ENCODE measurements around the gene NKD2. TPM values are rescaled to one million over a fixed set of nuclear protein-coding genes. Genes with fewer than 3 reads are reported as not detected.

Gene NKD2
- total RNA-seq, 1 experiment from 2014 or later = 12.8 TPM

DNA sequence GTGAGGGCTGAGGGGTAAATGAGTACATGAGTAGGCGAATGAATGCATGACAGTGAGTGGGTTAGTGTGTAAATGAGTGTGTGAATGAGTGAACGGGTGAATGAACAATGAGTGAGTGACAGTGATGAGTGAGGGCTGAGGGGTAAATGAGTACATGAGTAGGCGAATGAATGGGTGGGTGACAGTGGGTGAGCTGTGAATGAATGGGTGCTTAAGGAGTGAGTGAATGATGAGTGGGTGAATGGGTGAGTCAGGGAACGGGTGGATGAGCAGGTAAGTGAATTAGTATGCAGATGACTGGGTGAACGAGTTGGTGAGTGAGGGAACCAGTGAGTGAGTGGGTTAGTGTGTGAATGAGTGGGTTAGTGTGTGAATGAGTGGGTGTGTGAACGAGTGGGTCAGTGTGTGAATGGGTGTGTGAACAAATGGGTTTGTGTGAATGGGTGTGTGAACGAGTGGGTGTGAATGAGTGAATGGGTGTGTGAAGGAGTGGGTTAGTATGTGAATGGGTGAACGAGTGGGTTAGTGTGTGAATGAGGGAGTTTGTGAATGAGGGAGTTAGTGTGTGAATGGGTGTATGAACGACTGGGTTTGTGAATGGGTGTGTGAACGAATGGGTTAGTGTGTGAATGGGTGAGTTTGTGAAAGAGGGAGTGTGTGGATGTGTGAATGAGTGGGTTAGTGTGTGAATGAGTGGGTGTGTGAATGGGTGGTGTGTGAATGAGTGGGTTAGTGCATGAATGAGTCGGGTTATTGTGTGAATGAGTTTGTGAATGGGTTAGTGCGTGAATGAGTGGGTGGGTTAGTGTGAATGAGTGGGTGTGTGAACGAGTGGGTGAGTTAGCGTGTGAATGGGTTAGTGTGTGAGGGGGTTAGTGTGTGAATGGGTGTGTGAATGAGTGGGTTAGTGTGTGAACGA is 32.9 kb downstream of the NKD2 start:
- POLR2A ChIA-PET = no interaction called here

DNA sequence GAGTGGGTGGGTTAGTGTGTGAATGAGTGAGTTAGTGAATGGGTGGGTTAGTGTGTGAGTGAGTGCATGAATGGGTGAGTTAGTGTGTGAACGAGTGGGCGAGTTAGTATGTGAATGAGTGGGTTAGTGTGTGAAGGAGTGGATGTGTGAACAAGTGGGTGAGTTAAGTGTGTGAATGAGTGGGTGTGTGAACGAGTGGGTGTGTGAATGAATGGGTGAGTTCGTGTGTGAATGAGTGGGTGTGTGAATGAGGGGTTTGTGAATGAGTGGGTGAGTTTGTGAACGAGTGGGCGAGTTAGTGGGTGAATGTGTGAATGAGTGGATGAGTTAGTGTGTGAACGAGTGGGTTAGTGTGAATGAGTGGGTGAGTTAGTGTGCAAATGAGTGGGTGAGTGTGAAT is 34.0 kb downstream of the NKD2 start:
- H3K4me1 Mint-ChIP-seq = peaks cover 4% of the 10 kb centered on the region; the same call in 1 of the 2 replicates
- CTCF ChIA-PET = no interaction called here
- H3K36me3 Mint-ChIP-seq = peaks cover 73% of the 10 kb centered on the region
- TF ChIP-seq NFYB (CRISPR knock-in tag; conservative IDR thresholded peaks at IDR 0.05; ENCODE audit: low read depth) (no peak), ETV6 (CRISPR knock-in tag; IDR thresholded peaks at IDR 0.05) (no peak)
- TF ChIP-seq, protein P1, sequence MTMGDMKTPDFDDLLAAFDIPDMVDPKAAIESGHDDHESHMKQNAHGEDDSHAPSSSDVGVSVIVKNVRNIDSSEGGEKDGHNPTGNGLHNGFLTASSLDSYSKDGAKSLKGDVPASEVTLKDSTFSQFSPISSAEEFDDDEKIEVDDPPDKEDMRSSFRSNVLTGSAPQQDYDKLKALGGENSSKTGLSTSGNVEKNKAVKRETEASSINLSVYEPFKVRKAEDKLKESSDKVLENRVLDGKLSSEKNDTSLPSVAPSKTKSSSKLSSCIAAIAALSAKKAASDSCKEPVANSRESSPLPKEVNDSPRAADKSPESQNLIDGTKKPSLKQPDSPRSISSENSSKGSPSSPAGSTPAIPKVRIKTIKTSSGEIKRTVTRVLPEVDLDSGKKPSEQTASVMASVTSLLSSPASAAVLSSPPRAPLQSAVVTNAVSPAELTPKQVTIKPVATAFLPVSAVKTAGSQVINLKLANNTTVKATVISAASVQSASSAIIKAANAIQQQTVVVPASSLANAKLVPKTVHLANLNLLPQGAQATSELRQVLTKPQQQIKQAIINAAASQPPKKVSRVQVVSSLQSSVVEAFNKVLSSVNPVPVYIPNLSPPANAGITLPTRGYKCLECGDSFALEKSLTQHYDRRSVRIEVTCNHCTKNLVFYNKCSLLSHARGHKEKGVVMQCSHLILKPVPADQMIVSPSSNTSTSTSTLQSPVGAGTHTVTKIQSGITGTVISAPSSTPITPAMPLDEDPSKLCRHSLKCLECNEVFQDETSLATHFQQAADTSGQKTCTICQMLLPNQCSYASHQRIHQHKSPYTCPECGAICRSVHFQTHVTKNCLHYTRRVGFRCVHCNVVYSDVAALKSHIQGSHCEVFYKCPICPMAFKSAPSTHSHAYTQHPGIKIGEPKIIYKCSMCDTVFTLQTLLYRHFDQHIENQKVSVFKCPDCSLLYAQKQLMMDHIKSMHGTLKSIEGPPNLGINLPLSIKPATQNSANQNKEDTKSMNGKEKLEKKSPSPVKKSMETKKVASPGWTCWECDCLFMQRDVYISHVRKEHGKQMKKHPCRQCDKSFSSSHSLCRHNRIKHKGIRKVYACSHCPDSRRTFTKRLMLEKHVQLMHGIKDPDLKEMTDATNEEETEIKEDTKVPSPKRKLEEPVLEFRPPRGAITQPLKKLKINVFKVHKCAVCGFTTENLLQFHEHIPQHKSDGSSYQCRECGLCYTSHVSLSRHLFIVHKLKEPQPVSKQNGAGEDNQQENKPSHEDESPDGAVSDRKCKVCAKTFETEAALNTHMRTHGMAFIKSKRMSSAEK (CRISPR knock-in tag; IDR thresholded peaks at IDR 0.05; ENCODE audit: borderline replicate concordance) = no peak
- TF ChIP-seq, protein P2, sequence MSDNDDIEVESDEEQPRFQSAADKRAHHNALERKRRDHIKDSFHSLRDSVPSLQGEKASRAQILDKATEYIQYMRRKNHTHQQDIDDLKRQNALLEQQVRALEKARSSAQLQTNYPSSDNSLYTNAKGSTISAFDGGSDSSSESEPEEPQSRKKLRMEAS (CRISPR knock-in tag; IDR thresholded peaks at IDR 0.05) = no peak
- TF ChIP-seq, protein P3, sequence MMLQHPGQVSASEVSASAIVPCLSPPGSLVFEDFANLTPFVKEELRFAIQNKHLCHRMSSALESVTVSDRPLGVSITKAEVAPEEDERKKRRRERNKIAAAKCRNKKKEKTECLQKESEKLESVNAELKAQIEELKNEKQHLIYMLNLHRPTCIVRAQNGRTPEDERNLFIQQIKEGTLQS (CRISPR knock-in tag; conservative IDR thresholded peaks at IDR 0.05) = no peak
- POLR2A ChIA-PET = no interaction called here
- H3K9me3 Mint-ChIP-seq = peaks cover 80% of the 10 kb centered on the region
- H3K27ac Mint-ChIP-seq = no peak overlapping the region
- H3K4me3 Mint-ChIP-seq = no peak overlapping the region
- no peak for ATAC-seq
- peaks cover 10% of the 10 kb centered on the region; the same call in 1 of the 2 replicates for H3K27me3 Mint-ChIP-seq (ENCODE audit: low read depth)
- DNase-seq (ENCODE audit: low spot score) = no peak

More for the DNA sequence above, 32.9 kb downstream of the NKD2 start:
- TF ChIP-seq GABPB1 (CRISPR knock-in tag; IDR thresholded peaks at IDR 0.05) = no peak
- TF ChIP-seq, protein P4, sequence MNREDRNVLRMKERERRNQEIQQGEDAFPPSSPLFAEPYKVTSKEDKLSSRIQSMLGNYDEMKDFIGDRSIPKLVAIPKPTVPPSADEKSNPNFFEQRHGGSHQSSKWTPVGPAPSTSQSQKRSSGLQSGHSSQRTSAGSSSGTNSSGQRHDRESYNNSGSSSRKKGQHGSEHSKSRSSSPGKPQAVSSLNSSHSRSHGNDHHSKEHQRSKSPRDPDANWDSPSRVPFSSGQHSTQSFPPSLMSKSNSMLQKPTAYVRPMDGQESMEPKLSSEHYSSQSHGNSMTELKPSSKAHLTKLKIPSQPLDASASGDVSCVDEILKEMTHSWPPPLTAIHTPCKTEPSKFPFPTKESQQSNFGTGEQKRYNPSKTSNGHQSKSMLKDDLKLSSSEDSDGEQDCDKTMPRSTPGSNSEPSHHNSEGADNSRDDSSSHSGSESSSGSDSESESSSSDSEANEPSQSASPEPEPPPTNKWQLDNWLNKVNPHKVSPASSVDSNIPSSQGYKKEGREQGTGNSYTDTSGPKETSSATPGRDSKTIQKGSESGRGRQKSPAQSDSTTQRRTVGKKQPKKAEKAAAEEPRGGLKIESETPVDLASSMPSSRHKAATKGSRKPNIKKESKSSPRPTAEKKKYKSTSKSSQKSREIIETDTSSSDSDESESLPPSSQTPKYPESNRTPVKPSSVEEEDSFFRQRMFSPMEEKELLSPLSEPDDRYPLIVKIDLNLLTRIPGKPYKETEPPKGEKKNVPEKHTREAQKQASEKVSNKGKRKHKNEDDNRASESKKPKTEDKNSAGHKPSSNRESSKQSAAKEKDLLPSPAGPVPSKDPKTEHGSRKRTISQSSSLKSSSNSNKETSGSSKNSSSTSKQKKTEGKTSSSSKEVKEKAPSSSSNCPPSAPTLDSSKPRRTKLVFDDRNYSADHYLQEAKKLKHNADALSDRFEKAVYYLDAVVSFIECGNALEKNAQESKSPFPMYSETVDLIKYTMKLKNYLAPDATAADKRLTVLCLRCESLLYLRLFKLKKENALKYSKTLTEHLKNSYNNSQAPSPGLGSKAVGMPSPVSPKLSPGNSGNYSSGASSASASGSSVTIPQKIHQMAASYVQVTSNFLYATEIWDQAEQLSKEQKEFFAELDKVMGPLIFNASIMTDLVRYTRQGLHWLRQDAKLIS (CRISPR knock-in tag; IDR thresholded peaks at IDR 0.05; ENCODE audit: borderline replicate concordance) = no peak
- TF ChIP-seq, protein P5, sequence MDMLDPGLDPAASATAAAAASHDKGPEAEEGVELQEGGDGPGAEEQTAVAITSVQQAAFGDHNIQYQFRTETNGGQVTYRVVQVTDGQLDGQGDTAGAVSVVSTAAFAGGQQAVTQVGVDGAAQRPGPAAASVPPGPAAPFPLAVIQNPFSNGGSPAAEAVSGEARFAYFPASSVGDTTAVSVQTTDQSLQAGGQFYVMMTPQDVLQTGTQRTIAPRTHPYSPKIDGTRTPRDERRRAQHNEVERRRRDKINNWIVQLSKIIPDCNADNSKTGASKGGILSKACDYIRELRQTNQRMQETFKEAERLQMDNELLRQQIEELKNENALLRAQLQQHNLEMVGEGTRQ (CRISPR knock-in tag; IDR thresholded peaks at IDR 0.05) = no peak
- no peak for TF ChIP-seq IRF2 (CRISPR knock-in tag; IDR thresholded peaks at IDR 0.05; ENCODE audit: borderline replicate concordance, low read depth)
- TF ChIP-seq JAZF1 (CRISPR knock-in tag; IDR thresholded peaks at IDR 0.05) = no peak
- TF ChIP-seq ETV6 (CRISPR knock-in tag; IDR thresholded peaks at IDR 0.05) = no peak
- no peak for TF ChIP-seq RORB (CRISPR knock-in tag; IDR thresholded peaks at IDR 0.05)
- no peak for TF ChIP-seq ZNF219 (CRISPR knock-in tag; IDR thresholded peaks at IDR 0.05; ENCODE audit: borderline replicate concordance)
- TF ChIP-seq ZBTB21 (CRISPR knock-in tag; IDR thresholded peaks at IDR 0.05; ENCODE audit: borderline replicate concordance) = no peak
- no peak for TF ChIP-seq ZNF671 (CRISPR knock-in tag; IDR thresholded peaks at IDR 0.05)
- no peak for TF ChIP-seq PRRX2 (CRISPR knock-in tag; IDR thresholded peaks at IDR 0.05)
- TF ChIP-seq ZNF317 (CRISPR knock-in tag; IDR thresholded peaks at IDR 0.05; ENCODE audit: borderline replicate concordance, low read depth) = no peak
- TF ChIP-seq, protein P6, sequence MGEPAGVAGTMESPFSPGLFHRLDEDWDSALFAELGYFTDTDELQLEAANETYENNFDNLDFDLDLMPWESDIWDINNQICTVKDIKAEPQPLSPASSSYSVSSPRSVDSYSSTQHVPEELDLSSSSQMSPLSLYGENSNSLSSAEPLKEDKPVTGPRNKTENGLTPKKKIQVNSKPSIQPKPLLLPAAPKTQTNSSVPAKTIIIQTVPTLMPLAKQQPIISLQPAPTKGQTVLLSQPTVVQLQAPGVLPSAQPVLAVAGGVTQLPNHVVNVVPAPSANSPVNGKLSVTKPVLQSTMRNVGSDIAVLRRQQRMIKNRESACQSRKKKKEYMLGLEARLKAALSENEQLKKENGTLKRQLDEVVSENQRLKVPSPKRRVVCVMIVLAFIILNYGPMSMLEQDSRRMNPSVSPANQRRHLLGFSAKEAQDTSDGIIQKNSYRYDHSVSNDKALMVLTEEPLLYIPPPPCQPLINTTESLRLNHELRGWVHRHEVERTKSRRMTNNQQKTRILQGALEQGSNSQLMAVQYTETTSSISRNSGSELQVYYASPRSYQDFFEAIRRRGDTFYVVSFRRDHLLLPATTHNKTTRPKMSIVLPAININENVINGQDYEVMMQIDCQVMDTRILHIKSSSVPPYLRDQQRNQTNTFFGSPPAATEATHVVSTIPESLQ (CRISPR knock-in tag; IDR thresholded peaks at IDR 0.05) = no peak
- TF ChIP-seq, protein P7, sequence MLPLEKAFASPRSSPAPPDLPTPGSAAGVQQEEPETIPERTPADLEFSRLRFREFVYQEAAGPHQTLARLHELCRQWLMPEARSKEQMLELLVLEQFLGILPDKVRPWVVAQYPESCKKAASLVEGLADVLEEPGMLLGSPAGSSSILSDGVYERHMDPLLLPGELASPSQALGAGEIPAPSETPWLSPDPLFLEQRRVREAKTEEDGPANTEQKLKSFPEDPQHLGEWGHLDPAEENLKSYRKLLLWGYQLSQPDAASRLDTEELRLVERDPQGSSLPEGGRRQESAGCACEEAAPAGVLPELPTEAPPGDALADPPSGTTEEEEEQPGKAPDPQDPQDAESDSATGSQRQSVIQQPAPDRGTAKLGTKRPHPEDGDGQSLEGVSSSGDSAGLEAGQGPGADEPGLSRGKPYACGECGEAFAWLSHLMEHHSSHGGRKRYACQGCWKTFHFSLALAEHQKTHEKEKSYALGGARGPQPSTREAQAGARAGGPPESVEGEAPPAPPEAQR (CRISPR knock-in tag; IDR thresholded peaks at IDR 0.05) = no peak
- no peak for TF ChIP-seq ELF4 (CRISPR knock-in tag; IDR thresholded peaks at IDR 0.05; ENCODE audit: low read depth)
- no peak for TF ChIP-seq ESRRA (CRISPR knock-in tag; IDR thresholded peaks at IDR 0.05; ENCODE audit: borderline replicate concordance)
- TF ChIP-seq, protein P8, sequence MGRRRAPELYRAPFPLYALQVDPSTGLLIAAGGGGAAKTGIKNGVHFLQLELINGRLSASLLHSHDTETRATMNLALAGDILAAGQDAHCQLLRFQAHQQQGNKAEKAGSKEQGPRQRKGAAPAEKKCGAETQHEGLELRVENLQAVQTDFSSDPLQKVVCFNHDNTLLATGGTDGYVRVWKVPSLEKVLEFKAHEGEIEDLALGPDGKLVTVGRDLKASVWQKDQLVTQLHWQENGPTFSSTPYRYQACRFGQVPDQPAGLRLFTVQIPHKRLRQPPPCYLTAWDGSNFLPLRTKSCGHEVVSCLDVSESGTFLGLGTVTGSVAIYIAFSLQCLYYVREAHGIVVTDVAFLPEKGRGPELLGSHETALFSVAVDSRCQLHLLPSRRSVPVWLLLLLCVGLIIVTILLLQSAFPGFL (CRISPR knock-in tag; IDR thresholded peaks at IDR 0.05; ENCODE audit: borderline replicate concordance) = no peak
- H3K9me3 Mint-ChIP-seq = peaks cover 68% of the 10 kb centered on the region
- peaks cover 73% of the 10 kb centered on the region for H3K36me3 Mint-ChIP-seq
- DNase-seq (ENCODE audit: low spot score) (no peak), ATAC-seq (no peak)
- CTCF ChIA-PET = no interaction called here
- H3K4me3 Mint-ChIP-seq = no peak overlapping the region
- H3K27ac Mint-ChIP-seq = no peak overlapping the region
- peaks cover 10% of the 10 kb centered on the region; the same call in 1 of the 2 replicates for H3K27me3 Mint-ChIP-seq (ENCODE audit: low read depth)
- H3K4me1 Mint-ChIP-seq = peaks cover 4% of the 10 kb centered on the region; the same call in 1 of the 2 replicates

All from WTC11 (cell line).